GM12801 (cell line): ENCODE results near the gene ENDOG.

Experiments
- CTCF ChIP-seq: IDR thresholded peaks from one replicate; pipeline ENCODE4 v1.5.1; 2011; ENCODE audit warnings: control low read depth; ENCODE audit not compliant: insufficient read length; ENCODE audit errors: extremely low read depth

Gene ENDOG

GRCh38 chr9:128820665-128821583 lies 2.6 kb downstream of the ENDOG start:
- TF ChIP-seq CTCF: no peak

- no peak for TF ChIP-seq CTCF
These were observed 3.5 kb downstream of the ENDOG start for GRCh38 chr9:128821584-128822406.

- no peak for TF ChIP-seq CTCF
These were observed 4.2 kb downstream of the ENDOG start for GRCh38 chr9:128822407-128823042.

- no peak for TF ChIP-seq CTCF
These were observed 5.1 kb downstream of the ENDOG start for GRCh38 chr9:128823362-128823902.

GRCh38 chr9:128823903-128824406 lies 5.7 kb downstream of the ENDOG start:
- TF ChIP-seq CTCF: no peak

GRCh38 chr9:128824911-128825310 lies 6.6 kb downstream of the ENDOG start:
- TF ChIP-seq CTCF: no peak
